GM12874 (cell line): Measurements from ENCODE around the gene EIF2S1.
A peak's percentile ranks its signal among the peaks of the same experiment; 100 is the strongest.

ENCODE experiments used
- TF ChIP-seq, protein P1 (sequence below): IDR thresholded peaks from 2 replicates; pipeline ENCODE4 v1.5.1; 2011; ENCODE audit warnings: low read depth, mild to moderate bottlenecking, control low read depth, low read length, moderate library complexity; ENCODE audit not compliant: insufficient read depth

The EIF2S1 gene

DNA sequence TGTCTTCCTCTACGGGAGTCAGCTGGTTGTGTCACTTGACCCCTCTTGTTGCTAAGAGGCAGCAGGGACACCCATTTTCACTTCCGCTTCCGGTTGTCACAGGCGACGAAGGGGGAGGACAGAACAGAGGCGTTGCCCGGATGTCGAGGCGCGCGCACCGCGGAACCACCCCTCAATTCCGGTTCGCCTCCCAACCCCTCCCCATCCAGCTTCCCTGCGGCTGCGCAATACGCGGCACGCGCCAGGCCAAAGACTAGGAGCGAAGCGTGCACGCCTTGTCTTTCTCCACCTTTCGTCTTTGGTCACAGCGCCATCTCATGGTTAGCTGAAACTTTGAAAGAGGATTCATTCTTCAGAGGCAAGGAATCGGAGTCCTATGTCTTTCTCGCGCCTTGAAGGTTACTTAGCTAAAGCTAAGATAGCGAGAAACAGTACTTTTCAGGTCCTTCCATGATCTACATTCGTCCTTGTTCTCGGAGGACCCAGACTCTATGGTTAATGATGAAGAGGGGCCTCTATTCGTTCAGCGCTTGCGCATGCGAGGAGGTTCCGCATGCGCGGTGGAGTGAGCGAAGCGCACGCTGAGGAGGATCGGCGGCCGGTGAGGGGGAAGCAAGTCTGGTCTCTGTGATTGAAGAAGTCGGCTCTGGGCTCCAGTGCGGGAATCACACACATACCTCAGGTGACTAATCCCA, at the start of gene EIF2S1, which contains the start of gene ATP6V1D:
Gene EIF2S1, plus strand, starts transcription at position 554 of the 695 bp plus-strand sequence. CDS start 4,440 bp downstream, outside the sequence.
Gene ATP6V1D, minus strand, starts transcription at position 30 of the 695 bp plus-strand sequence. CDS start 106 bp downstream, outside the sequence.
- TF ChIP-seq, protein P1, sequence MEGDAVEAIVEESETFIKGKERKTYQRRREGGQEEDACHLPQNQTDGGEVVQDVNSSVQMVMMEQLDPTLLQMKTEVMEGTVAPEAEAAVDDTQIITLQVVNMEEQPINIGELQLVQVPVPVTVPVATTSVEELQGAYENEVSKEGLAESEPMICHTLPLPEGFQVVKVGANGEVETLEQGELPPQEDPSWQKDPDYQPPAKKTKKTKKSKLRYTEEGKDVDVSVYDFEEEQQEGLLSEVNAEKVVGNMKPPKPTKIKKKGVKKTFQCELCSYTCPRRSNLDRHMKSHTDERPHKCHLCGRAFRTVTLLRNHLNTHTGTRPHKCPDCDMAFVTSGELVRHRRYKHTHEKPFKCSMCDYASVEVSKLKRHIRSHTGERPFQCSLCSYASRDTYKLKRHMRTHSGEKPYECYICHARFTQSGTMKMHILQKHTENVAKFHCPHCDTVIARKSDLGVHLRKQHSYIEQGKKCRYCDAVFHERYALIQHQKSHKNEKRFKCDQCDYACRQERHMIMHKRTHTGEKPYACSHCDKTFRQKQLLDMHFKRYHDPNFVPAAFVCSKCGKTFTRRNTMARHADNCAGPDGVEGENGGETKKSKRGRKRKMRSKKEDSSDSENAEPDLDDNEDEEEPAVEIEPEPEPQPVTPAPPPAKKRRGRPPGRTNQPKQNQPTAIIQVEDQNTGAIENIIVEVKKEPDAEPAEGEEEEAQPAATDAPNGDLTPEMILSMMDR, result peak; percentile 91

DNA sequence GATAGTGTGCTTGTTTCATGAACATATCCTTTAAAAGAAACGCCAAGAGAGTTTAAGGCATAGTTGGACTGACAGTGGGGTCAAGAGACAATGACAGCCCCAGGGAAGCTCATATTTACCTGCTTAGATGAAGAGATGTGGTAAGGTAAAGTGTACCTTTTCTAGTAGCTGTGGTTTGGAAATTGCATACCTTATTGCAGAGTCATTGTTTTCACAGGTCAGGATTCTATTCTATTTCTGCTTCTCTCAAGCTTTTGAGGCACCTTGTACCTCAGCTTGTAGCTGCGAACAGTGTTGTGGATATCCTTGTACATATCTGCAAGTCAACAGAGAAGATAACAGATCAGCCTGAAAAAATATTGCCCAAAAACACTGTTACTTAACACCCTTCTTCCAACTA, 48.3 kb upstream of the EIF2S1 start:
- TF ChIP-seq, protein P1, result no peak

DNA sequence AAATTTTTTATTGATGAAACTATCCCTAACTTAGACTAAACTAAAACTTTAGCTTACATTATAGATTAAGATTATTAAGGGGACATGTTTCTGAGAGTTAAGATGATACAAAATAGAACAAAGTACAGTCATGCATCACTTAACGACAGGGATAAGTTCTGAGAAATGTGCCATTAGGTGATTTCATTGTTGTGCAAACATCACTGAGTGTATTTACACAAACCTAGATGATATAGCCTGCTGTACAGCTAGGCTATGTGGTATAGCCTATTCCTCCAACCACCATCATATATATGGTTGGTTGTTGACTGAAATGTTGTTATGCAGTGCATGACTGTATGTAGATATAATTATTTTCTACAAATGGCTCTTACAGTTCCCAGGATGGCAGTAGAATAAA, 47.0 kb upstream of the EIF2S1 start:
- TF ChIP-seq, protein P1, result no peak

DNA sequence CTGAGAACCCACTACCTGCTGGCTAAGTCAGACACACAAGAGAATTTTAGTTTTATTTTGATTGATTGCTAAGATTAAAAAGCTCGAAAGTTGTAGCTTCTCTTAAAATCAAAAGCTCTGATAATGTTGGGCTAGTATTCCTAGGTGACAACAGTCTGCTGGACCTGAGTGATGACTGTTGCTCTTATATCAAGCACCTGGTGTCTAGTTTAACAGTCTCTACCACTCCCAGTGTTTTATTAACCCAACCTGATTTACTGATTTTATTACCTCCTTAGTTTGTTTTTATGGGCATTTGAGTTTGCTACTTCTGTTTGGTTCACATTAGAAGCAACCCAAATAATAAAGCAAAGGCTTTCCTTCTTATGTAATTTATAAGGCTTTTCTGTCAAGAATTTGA, 42.3 kb upstream of the EIF2S1 start:
- TF ChIP-seq, protein P1, result no peak

DNA sequence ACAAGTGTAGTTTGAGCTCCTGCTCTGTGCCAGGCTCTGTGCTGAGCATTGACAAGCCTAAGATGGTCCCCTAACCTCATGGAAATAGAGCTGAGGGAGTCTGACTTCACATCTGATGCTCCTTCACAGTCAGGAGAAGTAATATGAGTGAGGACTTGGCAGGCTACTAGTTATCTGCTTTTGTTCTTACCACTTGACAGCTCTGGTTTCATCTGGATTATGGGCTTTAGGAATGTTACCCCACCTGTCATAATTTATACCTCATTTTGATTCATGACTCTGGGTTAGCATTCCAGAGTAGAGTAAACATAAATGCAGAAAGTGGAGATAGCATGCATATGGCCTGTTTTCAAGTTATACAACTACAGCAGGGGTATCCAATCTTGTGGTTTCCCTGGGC, 41.0 kb upstream of the EIF2S1 start:
- TF ChIP-seq, protein P1, result no peak

DNA sequence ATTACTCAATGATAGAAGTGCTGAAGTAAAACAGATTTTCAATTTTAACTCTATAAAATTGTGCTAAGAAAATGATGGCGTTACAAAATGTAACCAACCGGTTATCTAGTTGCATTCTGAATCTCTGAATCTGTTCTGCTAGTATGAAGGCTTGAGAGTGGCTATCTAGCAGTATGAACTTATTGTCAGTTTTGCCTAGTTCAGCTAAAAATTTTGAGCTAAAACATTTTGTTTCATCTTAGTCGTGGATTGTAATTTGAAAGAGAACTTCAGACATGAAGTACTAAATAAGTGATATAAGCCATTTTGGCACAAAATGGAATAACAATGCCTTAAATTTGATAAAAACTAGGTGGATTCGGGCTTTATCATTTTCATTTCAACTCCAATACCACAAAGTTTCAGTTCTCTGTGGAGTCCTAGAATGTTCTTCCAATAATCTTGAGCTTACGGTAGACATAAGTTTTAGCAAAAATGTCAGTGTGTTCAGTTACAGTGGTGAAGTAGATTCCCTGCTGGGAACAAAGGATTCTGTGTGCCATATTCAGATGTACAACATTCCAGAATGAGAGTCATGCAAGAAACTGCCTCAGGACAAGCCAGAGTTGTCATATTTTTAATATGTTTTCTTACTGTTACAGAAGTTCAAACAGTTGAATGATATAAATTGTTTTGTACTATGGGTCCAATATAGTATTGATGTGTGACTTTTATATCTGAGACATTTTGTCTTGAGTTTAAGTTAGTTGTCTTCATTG, 28.6 kb upstream of the EIF2S1 start:
- TF ChIP-seq, protein P1, result no peak

DNA sequence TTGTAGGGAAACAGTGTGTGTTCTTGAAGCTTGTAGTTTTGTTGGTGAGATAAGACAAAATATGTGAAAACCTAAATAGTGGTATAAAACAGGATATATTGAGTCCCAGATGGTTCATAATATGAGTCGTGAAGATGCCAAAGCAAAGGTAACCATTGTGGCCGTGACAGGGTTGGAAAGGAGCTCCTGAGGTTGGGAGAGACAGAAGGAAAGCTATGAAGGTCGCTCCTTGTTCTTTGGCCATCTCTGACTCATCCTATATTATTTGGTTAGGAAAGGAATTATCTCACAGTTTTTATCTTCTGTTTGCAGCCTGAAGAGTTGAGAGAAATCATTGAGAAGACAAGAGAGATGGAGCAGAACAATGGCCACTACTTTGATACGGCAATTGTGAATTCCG, 27.7 kb upstream of the EIF2S1 start:
- TF ChIP-seq, protein P1, result no peak
